HG03139 (cell line): ENCODE measurements around the gene MYL12A.

Experiments used
- ATAC-seq: cut with Tn5 transposase; IDR thresholded peaks from one replicate; pipeline ENCODE4 v1.9.1; 2021; ENCODE audit not compliant: unreplicated experiment

Gene MYL12A

GRCh38 chr18:3224223-3224622, 23.4 kb upstream of the MYL12A start:
- no peak for ATAC-seq

DNA sequence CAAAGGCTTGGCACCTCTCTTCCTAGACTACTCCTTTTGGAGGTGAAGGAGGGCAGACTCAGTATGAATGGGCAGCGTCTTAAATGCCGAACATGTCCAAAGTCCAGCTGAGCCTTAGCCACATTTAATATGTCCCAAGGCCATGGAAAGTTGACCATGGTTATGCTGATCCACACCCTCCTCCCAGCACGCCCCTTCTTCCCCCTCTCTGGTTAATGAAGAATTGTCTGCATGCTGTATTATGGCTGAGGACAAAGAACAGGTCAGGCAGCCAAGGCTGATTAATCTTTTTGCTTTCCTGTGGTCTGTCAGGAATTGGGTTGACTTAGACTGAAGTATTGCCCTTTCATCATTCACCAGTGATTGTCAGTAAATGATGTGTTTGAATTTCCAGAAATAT, 22.0 kb upstream of the MYL12A start:
- no peak for ATAC-seq

DNA sequence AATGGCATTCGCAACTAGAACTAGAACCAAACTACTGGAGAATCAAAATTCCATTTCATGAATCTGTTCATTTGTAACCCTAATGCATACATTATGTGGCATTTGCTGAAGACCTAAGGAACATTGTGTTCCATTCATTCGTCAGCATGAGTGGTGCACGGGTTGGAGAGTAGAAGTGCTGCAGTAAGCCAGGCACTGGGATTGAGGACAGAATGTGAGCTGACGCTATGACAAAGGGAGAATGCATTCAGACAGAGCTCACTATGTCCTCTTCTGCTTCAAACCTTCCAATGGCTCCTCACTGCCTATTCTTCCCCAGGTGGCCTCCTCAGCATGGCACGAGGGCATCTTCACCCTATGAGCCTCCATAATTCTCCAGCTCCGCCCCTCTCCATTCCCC, 21.6 kb upstream of the MYL12A start:
- ATAC-seq, result no peak

- ATAC-seq, result no peak
Observed at GRCh38 chr18:3230401-3231334, 16.9 kb upstream of the MYL12A start.

DNA sequence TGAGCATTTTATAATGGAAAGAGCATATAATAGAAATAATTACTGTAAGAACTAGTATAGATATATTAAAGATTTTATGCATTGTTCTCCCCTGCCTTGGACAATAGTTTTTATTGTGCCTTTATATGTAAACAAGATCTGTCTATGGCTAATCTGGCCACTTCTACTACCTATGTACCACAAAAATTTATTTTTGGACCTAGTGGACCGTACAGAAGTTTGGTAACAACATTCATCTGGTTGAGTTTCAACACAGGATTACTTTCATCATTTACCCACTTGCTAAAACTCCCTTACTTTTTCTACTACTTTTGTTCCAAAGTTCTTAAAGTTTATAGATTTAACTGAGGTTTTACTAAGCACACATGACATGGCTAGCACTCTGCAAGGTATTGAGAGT, 14.6 kb upstream of the MYL12A start:
- ATAC-seq, result no peak

- ATAC-seq, result no peak
Observed at GRCh38 chr18:3233433-3234168, 14.0 kb upstream of the MYL12A start.

DNA sequence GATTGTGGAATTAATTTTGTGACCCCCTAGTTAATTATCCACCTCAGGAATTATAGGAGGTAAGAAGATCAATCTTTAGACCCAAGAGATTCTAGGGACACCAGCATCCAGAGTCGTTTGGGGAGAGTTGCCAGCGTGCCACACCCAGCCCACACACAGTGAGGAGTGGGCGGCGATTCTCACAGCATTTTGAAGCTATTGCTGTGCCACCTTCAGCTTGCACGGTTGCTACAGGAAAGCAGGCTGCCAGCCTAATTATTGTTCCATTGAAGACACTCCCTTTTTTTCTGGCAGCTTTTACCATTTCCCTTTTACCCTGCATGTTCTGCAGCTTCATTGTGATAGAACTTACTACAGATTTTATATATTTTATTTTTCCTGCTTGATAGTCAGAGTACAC, 13.1 kb upstream of the MYL12A start:
- ATAC-seq, result no peak

- ATAC-seq, result no peak
Observed at GRCh38 chr18:3235846-3236245, 11.8 kb upstream of the MYL12A start.

GRCh38 chr18:3236470-3236869, 11.1 kb upstream of the MYL12A start:
- ATAC-seq, result no peak

GRCh38 chr18:3238742-3239141, 8.9 kb upstream of the MYL12A start:
- ATAC-seq, result no peak

GRCh38 chr18:3245185-3245564, 2.4 kb upstream of the MYL12A start:
- no peak for ATAC-seq

DNA sequence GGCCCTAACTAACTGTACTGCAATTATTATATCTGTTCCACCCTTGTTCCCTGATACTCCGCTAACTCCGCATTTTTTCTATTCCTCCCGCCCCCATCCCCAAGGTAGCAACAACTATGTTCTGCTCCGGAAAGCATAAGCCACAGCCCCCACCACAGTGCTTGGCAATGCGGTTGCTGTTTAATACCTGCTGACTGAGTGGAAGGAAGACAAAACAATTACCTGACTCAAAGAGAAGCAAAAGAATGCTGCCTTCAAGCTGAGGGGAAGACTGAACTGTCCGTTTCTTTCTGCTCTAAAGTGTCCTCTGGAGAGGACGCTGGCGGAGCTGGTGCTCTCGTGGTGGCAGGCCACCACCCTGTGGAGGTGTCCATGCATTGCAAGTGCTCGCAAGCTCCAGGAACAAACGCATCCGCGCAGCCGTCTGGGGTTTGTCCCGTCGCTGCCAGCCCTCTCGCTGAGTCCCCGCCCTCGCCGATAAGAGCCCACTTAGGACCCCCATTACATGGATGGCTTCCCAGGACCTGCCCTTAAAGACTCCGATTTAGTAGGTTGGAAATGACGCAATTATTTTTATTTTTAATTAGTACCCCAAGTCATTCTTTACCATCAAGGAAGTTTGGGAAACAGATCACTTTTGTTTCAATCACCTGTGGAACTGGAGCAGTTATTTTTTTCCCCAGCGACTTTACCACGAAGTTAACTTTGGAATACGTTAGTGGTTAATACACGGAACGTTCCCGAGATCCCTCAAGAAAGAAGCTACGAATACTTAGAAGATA, 1.6 kb upstream of the MYL12A start:
- peak; percentile 46 for ATAC-seq

DNA sequence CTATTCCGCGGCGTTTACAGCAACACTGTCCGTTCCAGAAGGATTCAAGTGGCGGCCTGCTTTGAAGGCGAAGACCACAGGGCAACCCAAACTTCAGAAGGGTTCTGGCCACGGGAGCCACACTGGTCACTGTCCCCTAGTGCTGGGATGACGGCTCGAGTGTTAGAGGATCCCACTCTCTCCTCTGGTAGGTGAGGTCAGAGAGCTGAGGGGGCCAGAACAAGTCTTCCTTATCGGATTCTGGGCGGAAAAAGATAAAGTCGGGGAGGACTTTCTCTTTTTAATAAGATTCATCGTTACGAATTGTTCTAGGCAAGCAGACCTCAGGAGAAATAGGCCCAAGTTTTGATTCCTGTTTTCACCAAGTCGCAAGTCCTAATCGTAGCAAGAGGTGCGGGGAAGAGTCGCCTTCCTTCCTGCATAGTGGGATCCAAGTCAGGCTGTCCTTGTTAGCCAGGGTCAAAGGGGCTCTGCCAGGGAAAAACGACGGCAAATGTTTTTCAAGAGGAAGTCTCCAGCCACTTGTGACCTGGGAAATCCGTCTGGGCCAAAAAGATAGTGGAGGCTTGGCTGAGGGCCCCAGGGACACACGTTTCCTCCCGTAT, 864 bp upstream of the MYL12A start:
- ATAC-seq, result no peak

DNA sequence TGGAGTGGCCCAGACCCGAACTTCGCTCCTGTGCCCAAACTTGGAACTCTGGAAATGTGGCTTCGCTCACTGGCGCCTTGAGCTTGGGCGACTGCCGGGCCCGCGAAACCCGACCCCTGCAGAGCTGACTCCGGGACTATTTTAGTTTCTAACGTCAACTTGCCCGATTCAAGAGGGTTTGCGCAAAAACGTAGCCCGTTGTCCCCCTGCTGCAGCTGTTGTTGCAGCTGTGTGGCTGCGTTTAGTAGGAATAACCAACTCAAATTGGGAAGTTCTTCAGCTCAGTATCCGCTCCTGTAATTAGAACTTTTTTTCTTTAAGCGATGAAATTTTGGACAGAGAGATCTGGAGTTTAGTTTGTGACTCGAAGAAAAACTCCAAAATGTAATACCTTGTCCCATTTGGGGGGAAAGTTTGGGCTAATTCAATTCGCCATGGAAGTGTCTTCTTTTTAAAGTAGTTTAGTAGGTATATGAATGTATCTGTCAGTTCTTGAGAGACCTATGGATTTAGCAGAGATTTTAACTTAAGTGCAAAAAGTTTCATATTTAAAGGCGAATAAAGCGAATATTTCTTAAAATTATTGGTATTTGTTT, 559 bp downstream of the MYL12A start:
- ATAC-seq, result no peak

DNA sequence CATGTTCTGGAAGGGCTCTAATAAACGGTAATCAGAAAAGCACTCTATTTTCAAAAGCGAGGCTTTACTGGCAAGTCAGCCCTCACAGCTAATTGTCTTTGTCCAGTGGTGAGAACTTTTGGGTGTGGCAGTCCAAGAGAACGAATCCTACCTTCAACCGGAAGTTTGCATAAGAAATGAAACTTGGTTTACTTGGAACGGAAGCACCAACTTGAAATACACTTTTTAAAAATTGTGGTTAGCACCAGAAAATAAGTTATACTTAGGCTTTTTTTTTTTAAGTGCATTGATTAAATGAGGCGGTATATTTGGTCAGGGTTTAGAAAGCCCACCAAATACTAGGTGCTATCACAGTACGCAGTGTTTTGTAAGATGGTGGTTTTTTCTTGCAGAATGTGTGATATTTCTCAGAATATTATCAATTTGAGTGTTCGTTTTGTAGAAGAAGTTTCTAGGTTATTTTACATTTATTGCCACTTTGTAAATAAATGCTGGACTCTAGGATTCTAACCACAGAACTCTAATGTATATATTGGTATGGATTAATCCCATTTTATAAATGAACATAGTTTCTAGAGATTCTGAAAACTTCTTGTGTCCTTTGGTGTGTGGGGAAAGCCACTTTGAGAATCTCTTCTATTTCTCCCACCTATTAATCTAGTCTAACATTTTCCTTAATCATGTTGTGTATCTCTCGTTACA, 1.2 kb downstream of the MYL12A start:
- no peak for ATAC-seq

- no peak for ATAC-seq
Observed at GRCh38 chr18:3250237-3251107, 2.9 kb downstream of the MYL12A start.

GRCh38 chr18:3251249-3251962, 3.8 kb downstream of the MYL12A start:
- ATAC-seq, result no peak

GRCh38 chr18:3251963-3252277, 4.3 kb downstream of the MYL12A start:
- ATAC-seq, result no peak

DNA sequence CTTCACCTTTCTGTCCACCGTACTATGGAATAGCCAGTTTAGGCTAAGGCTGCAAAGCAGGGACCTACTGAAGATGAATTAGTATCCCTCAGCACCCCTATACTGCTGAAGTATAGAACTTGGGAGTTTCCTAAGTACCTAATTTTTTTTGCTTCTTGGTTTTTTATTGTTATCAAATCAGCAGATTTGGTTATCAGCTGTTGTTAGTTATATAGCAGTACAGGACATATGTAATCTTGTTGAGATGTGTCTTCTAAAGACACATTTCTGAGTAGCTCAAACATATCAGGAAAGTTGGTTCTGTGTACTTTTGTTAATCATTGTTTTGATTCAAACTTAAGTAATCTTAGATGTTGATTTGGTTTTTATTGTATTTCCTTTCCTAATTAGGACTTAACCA, 5.2 kb downstream of the MYL12A start:
- no peak for ATAC-seq
